K562 (cell line): ENCODE results near the gene VSNL1. TPM values are rescaled to one million over a fixed set of nuclear protein-coding genes. Genes with fewer than 3 reads are reported as not detected.

Experiments used
- ATAC-seq: fragments of 200-7000 bp; cut with Tn5 transposase; 3 replicates; pipeline ENCODE4 v1.9.1; 2020; ENCODE audit warnings: moderate library complexity
- BruUV-seq: library from RNA; stranded (reverse); fragments of 400-500 nt; replicated peaks from 2 replicates; lab custom pipeline; 2021; lab: Mats Ljungman, UMichigan
- CTCF ChIA-PET: fragments of 300-600 bp; formaldehyde crosslinking; extraction: SDS; loops from one replicate; lab custom pipeline; 2021; ENCODE audit warnings: low intra/inter-chr PET ratio; lab: Yijun Ruan, JAX
- POLR2A ChIA-PET: fragments of 300-600, 350-650 bp; sonication (Branson Sonifier 250); formaldehyde crosslinking; extraction: SDS; loops from one replicate; lab custom pipeline; 2021; ENCODE audit warnings: antibody characterized with exemption, inconsistent platforms; lab: Yijun Ruan, JAX
- DNase-seq, 4 experiments: peaks; one replicate each; pipeline versions ENCODE4 v3.0.0 to v3.0.0-alpha.2; 2011 to 2018; ENCODE audit warnings: low spot score in 3 of 4, mixed read lengths in 3 of 4; ENCODE audit errors: extremely low read depth in 1 of 4
- FAIRE-seq: peaks from 2 replicates; lab custom pipeline; 2011; peaks lifted over from hg19 to GRCh38; lab: Jason Lieb, UNC
- H2AFZ ChIP-seq: 2 replicates; pipeline ENCODE4 v1.6.0; 2011; ENCODE audit warnings: low read depth, low read length, control low read depth, inconsistent platforms
- H3K27ac ChIP-seq: fragments of 200-600 bp; 3 replicates; pipeline ENCODE4 v1.8.0; 2011; ENCODE audit warnings: low read depth, mild to moderate bottlenecking, control low read depth, inconsistent platforms, low read length, moderate library complexity, mixed read lengths; ENCODE audit errors: extremely low read depth
- H3K27me3 ChIP-seq, 2 experiments: fragments of 300-600 bp in 1 of 2; 2 replicates in 1 of 2; 3 replicates in 1 of 2; pipeline versions ENCODE4 v1.6.0 to v1.8.0; 2011; ENCODE audit warnings: inconsistent platforms in 2 of 2, low read length in 2 of 2, mild to moderate bottlenecking in 1 of 2, mixed read lengths in 1 of 2, moderate library complexity in 1 of 2; ENCODE audit not compliant: control insufficient read depth in 2 of 2, insufficient read depth in 2 of 2
- H3K36me3 ChIP-seq: fragments of 300-600 bp; 3 replicates; pipeline ENCODE4 v1.8.0; 2011; ENCODE audit warnings: mild to moderate bottlenecking, low read length, inconsistent platforms; ENCODE audit not compliant: control insufficient read depth, insufficient read depth
- H3K4me1 ChIP-seq, 2 experiments: fragments of 200-600 bp in 1 of 2; replicated peaks in 1 of 2; 2 replicates in 1 of 2; 3 replicates in 1 of 2; pipeline versions ENCODE4 v1.5.1 to v1.8.0; 2011; ENCODE audit warnings: inconsistent platforms in 2 of 2, low read length in 2 of 2, mild to moderate bottlenecking in 1 of 2, mixed read lengths in 1 of 2, moderate library complexity in 1 of 2; ENCODE audit not compliant: control insufficient read depth in 2 of 2, insufficient read depth in 2 of 2
- H3K4me2 ChIP-seq: 2 replicates; pipeline ENCODE4 v1.6.1; 2011; ENCODE audit warnings: low read length, control low read depth, inconsistent platforms, mixed read lengths; ENCODE audit not compliant: insufficient read depth
- H3K4me3 ChIP-seq: fragments of 200-600 bp; sonication (generic), shearing (Covaris generic); 2 replicates; pipeline ENCODE4 v1.5.1; 2016; ENCODE audit warnings: control low read depth, inconsistent platforms
- H3K79me2 ChIP-seq: fragments of 200-600 bp; 3 replicates; pipeline ENCODE4 v1.8.0; 2011; ENCODE audit warnings: low read length, inconsistent platforms; ENCODE audit not compliant: control insufficient read depth, insufficient read depth
- H3K9ac ChIP-seq, 2 experiments: 2 replicates each; pipeline versions ENCODE4 v1.6.0 to v1.6.1; 2011; ENCODE audit warnings: low read depth in 2 of 2, low read length in 2 of 2, control low read depth in 1 of 2, inconsistent platforms in 1 of 2, mild to moderate bottlenecking in 1 of 2, mixed read lengths in 1 of 2; ENCODE audit not compliant: insufficient read depth in 1 of 2
- H3K9me1 ChIP-seq: one replicate; pipeline ENCODE4 v1.6.0; 2011; ENCODE audit warnings: inconsistent platforms, mild to moderate bottlenecking, low read length, moderate library complexity; ENCODE audit not compliant: control insufficient read depth, insufficient read depth
- H3K9me3 ChIP-seq: replicated peaks from 2 replicates; pipeline ENCODE4 v1.5.1; 2011; ENCODE audit warnings: low read depth, low read length, inconsistent platforms; ENCODE audit not compliant: control insufficient read depth, insufficient read depth
- H4K20me1 ChIP-seq: replicated peaks from 2 replicates; pipeline ENCODE4 v1.6.1; 2011; ENCODE audit warnings: low read length, inconsistent platforms, mixed read lengths; ENCODE audit not compliant: control insufficient read depth, insufficient read depth
- BMI1 ChIP-seq: fragments of 150-350 bp; IDR thresholded peaks from 2 replicates; pipeline ENCODE4 v1.6.1; 2014; ENCODE audit warnings: low read length
- BRCA1 ChIP-seq, 2 experiments: fragments of 450-650 bp in 1 of 2; sonication (generic) in 1 of 2; formaldehyde crosslinking in 1 of 2; IDR thresholded peaks; 2 replicates each; pipeline versions ENCODE4 v1.5.0 to v1.6.1; 2017 to 2020; ENCODE audit warnings: mild to moderate bottlenecking in 1 of 2, missing genetic modification reagents in 1 of 2
- BRF1 ChIP-seq: IDR thresholded peaks from 3 replicates; pipeline ENCODE4 v1.6.1; 2011; ENCODE audit warnings: borderline replicate concordance, mild to moderate bottlenecking; ENCODE audit not compliant: insufficient read length; ENCODE audit errors: extremely low read depth
- CHCHD3 ChIP-seq: fragments of 250-450 bp; sonication (Bioruptor Pico); IDR thresholded peaks from 2 replicates; pipeline ENCODE4 v2.1.2; 2022; ENCODE audit warnings: mild to moderate bottlenecking
- HMG20B ChIP-seq: fragments of 250-450 bp; sonication (Bioruptor Pico); IDR thresholded peaks from 2 replicates; pipeline ENCODE4 v1.5.0; 2021; ENCODE audit warnings: mild to moderate bottlenecking
- HNRNPL ChIP-seq: fragments of 200-400 bp; formaldehyde crosslinking; IDR thresholded peaks from 2 replicates; pipeline ENCODE4 v1.6.1; 2017; ENCODE audit warnings: low read depth, mild to moderate bottlenecking, low read length
- POLR2H ChIP-seq: IDR thresholded peaks from 2 replicates; pipeline ENCODE4 v1.6.1; 2016; ENCODE audit warnings: missing genetic modification characterization, low read depth, mild to moderate bottlenecking, control low read depth, missing compliant biosample characterization, moderate library complexity
- SAFB ChIP-seq: fragments of 200-400 bp; formaldehyde crosslinking; IDR thresholded peaks from 2 replicates; pipeline ENCODE4 v1.6.1; 2017; ENCODE audit warnings: low read depth, low read length, borderline replicate concordance
- SOX6 ChIP-seq: fragments of 450-650 bp; IDR thresholded peaks from 2 replicates; pipeline ENCODE4 v1.6.1; 2014; ENCODE audit warnings: mild to moderate bottlenecking
- SP1 ChIP-seq: sonication (generic); formaldehyde crosslinking; IDR thresholded peaks from 2 replicates; pipeline ENCODE4 v1.8.1; 2022; ENCODE audit warnings: mild to moderate bottlenecking, missing genetic modification reagents
- TCFL5 ChIP-seq: fragments of 250-450 bp; sonication (Bioruptor Pico); conservative IDR thresholded peaks from 2 replicates; pipeline ENCODE4 v1.6.1; 2021; ENCODE audit warnings: mild to moderate bottlenecking, moderate library complexity, matching md5 sums
- ZNF239 ChIP-seq: fragments of 250-450 bp; sonication (Bioruptor Pico); IDR thresholded peaks from 2 replicates; pipeline ENCODE4 v1.4.0; 2020; ENCODE audit warnings: mild to moderate bottlenecking
- ZNF253 ChIP-seq: fragments of 250-450 bp; sonication (Bioruptor Pico); conservative IDR thresholded peaks from 2 replicates; pipeline ENCODE4 v1.6.1; 2021; ENCODE audit warnings: mild to moderate bottlenecking
- ZNF764 ChIP-seq: fragments of 250-450 bp; sonication (Bioruptor Pico); IDR thresholded peaks from 2 replicates; pipeline ENCODE4 v1.4.0; 2020; ENCODE audit warnings: low read depth, mild to moderate bottlenecking, moderate library complexity
- WGBS: fragments of 100-300 bp; shearing (Covaris generic); methylation state at CpG from one replicate; pipeline ENCODE4 v1.1.6; 2016; ENCODE audit warnings: low coverage, mixed read lengths; ENCODE audit not compliant: insufficient coverage; ENCODE audit errors: missing lambda C conversion rate; 5-methylcytosine and 5-hydroxymethylcytosine counted together
- in situ Hi-C: fragments of 300-500 bp; cut with MboI; formaldehyde crosslinking; loops from 4 replicates; pipeline ENCODE4 v1.15.0; 2018; ENCODE audit warnings: inconsistent platforms, mixed read lengths
- intact Hi-C: fragments of 100-400 bp; cut with micrococcal nuclease; formaldehyde crosslinking; loops from 2 replicates; pipeline ENCODE4 v1.14.2; 2022
- polyA plus RNA-seq, 8 experiments: library from polyadenylated mRNA; depleted of rRNA in 4 of 8; stranded (reverse) in 5 of 8; unstranded in 3 of 8; fragments of >200 nt; fragmentation: Nextera tagmentation in 2 of 8; fragmentation: Illumina TruSeq in 1 of 8; extraction: Ambion mirVana in 2 of 8; extraction: Trizol in 1 of 8; gene quantifications; 2 replicates each; pipeline versions ENCODE4 v1.2.1 to v1.2.3, GENCODE V29; 2011 to 2014; ENCODE audit warnings: inconsistent platforms in 1 of 8, missing spikeins in 1 of 8
- total RNA-seq, 7 experiments: library from RNA; depleted of rRNA in 6 of 7; stranded (reverse); fragments of >200 nt in 6 of 7; fragmentation: Illumina TruSeq in 2 of 7; extraction: Trizol in 2 of 7; gene quantifications; 2 replicates each; pipeline versions ENCODE4 v1.2.1 to v1.2.3, GENCODE V29; 2011 to 2021; ENCODE audit warnings: low replicate concordance in 1 of 7
- TF ChIP-seq, protein P1 (sequence below): fragments of 250-450 bp; sonication (Bioruptor Pico); IDR thresholded peaks from 2 replicates; pipeline ENCODE4 v1.8.0; 2022; ENCODE audit warnings: inconsistent platforms
- TF ChIP-seq, protein P2 (sequence below): fragments of 200-800 bp; sonication (Bioruptor generic); IDR thresholded peaks from 2 replicates; pipeline ENCODE4 v1.6.1; 2017; ENCODE audit warnings: missing genetic modification characterization, missing compliant biosample characterization

Gene VSNL1
- total and polyA plus RNA-seq, 9 of the 15 experiments (the other 6 are each of a cell fraction or from before 2014, with no cell fraction given): 0.20 TPM; not detected in 8

DNA sequence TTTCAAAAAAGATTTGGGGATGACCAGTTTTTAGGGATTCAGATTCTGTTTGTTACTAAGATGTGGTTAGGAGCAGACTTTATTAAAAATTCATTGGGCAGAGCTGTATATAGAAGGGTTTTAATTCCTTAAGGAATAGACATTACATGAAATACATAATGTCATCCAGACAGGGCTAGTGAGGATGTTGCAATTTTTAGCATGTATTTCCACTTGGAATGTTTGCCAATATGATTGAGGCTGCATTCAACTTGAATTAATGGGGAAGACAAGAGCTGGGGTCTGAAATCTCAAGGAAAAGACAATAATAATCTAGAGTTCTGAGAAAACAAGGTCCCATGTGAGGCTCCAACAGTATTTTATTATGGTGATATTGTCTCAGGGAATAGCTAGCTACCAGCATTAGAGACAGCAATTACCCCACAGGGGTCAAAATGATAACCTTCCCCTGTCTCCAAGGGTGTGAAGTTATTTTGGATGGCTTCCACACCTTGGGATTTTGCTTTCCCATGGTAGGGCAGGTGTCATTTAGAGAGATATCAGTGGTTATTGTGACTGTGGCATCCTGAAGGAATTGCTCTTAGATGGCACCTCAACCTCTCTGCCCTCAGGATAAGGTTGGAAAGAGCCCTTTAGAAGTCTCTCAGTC, 60.2 kb downstream of the VSNL1 start (continued):
- no peak for TF ChIP-seq HMG20B (CRISPR knock-in tag)

DNA sequence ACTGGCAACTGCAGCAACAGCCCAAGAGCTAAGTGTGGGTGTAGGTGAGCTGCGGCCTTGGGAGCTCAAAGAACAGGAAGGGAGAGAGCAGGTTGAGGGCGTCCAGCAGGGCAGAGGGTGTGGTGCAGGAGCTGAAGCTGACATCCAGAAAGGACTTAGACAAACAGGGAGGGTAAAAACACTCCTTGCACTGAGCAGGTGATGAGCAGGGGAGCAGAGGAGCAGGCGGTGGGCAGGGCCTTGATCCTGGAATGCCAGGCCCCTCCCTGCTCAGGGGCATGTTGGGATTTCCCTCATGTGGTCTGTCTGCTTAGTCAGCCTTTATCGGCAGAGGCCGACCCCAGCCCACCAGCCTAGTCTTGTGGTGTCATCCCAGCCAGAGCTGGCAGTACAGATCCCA, 63.6 kb downstream of the VSNL1 start:
- H4K20me1 ChIP-seq: no peaks in the 10 kb centered on the region
- TF ChIP-seq, protein P1, sequence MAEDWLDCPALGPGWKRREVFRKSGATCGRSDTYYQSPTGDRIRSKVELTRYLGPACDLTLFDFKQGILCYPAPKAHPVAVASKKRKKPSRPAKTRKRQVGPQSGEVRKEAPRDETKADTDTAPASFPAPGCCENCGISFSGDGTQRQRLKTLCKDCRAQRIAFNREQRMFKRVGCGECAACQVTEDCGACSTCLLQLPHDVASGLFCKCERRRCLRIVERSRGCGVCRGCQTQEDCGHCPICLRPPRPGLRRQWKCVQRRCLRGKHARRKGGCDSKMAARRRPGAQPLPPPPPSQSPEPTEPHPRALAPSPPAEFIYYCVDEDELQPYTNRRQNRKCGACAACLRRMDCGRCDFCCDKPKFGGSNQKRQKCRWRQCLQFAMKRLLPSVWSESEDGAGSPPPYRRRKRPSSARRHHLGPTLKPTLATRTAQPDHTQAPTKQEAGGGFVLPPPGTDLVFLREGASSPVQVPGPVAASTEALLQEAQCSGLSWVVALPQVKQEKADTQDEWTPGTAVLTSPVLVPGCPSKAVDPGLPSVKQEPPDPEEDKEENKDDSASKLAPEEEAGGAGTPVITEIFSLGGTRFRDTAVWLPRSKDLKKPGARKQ (CRISPR knock-in tag): no peak
- TF ChIP-seq TCFL5 (CRISPR knock-in tag) (no peak), SAFB (no peak), CHCHD3 (CRISPR knock-in tag) (no peak), POLR2H (tag) (no peak), BRF1 (no peak), SOX6 (no peak), BRCA1 (IDR thresholded peaks at IDR 0.05) (no peak), BRCA1 (CRISPR knock-in tag; IDR thresholded peaks at IDR 0.05) (no peak), ZNF253 (no peak), SP1 (CRISPR knock-in tag) (no peak), BMI1 (no peak), HNRNPL (no peak), ZNF239 (CRISPR knock-in tag) (no peak), ZNF764 (CRISPR knock-in tag) (no peak)
- TF ChIP-seq, protein P2, sequence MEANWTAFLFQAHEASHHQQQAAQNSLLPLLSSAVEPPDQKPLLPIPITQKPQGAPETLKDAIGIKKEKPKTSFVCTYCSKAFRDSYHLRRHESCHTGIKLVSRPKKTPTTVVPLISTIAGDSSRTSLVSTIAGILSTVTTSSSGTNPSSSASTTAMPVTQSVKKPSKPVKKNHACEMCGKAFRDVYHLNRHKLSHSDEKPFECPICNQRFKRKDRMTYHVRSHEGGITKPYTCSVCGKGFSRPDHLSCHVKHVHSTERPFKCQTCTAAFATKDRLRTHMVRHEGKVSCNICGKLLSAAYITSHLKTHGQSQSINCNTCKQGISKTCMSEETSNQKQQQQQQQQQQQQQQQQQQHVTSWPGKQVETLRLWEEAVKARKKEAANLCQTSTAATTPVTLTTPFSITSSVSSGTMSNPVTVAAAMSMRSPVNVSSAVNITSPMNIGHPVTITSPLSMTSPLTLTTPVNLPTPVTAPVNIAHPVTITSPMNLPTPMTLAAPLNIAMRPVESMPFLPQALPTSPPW (CRISPR knock-in tag): no peak
- H2AFZ ChIP-seq: no peak overlapping the region
- CTCF ChIA-PET: no interaction called here
- FAIRE-seq (no peak), ATAC-seq (no peak; the same call in 2 of the 3 replicates), DNase-seq (no peak)
- H3K36me3 ChIP-seq: no peaks in the 10 kb centered on the region
- no peak overlapping the region for H3K9ac ChIP-seq
- no peaks in the 10 kb centered on the region for H3K79me2 ChIP-seq
- no TSS peak for BruUV-seq
- no peak overlapping the region for H3K4me2 ChIP-seq
- intact Hi-C loops (no loop called here), in situ Hi-C loops (no loop called here)
- H3K27me3 ChIP-seq: peaks cover 3 to 16% of the 10 kb centered on the region in 2 experiments; a peak in 3 of 5 replicates
- POLR2A ChIA-PET: interaction anchor here (0.7 kb wide), 1 partner anchor 14 kb away, joined by 4 read pairs; no protein-coding TSS in a partner anchor
- H3K9me3 ChIP-seq: no peaks in the 10 kb centered on the region
- H3K4me1 ChIP-seq: no peaks in the 10 kb centered on the region; a peak in 1 of 5 replicates
- H3K9me1 ChIP-seq: no peaks in the 10 kb centered on the region
- H3K4me3 ChIP-seq: no peak overlapping the region
- H3K27ac ChIP-seq: no peak overlapping the region
- WGBS: 9% methylated on average over 5 of the region's 5 CpGs
